ENCODE results near the gene IL17RD. TPM values are rescaled to one million over a fixed set of nuclear protein-coding genes. Genes with fewer than 3 reads are reported as not detected.
A peak's percentile ranks its signal among the peaks of the same experiment; 100 is the strongest.

IL17RD gene
- total and polyA plus RNA-seq, 2 experiments from 2014 or later: 10.7 to 104 TPM

- TF ChIP-seq JUNB (IDR thresholded peaks at IDR 0.05; ENCODE audit: unreplicated experiment) (no peak), EZH2 (IDR thresholded peaks at IDR 0.05; ENCODE audit: low read depth, unreplicated experiment) (no peak)
- TF ChIP-seq, protein P1, sequence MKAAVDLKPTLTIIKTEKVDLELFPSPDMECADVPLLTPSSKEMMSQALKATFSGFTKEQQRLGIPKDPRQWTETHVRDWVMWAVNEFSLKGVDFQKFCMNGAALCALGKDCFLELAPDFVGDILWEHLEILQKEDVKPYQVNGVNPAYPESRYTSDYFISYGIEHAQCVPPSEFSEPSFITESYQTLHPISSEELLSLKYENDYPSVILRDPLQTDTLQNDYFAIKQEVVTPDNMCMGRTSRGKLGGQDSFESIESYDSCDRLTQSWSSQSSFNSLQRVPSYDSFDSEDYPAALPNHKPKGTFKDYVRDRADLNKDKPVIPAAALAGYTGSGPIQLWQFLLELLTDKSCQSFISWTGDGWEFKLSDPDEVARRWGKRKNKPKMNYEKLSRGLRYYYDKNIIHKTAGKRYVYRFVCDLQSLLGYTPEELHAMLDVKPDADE (IDR thresholded peaks at IDR 0.05): no peak
- TF ChIP-seq, protein P2, sequence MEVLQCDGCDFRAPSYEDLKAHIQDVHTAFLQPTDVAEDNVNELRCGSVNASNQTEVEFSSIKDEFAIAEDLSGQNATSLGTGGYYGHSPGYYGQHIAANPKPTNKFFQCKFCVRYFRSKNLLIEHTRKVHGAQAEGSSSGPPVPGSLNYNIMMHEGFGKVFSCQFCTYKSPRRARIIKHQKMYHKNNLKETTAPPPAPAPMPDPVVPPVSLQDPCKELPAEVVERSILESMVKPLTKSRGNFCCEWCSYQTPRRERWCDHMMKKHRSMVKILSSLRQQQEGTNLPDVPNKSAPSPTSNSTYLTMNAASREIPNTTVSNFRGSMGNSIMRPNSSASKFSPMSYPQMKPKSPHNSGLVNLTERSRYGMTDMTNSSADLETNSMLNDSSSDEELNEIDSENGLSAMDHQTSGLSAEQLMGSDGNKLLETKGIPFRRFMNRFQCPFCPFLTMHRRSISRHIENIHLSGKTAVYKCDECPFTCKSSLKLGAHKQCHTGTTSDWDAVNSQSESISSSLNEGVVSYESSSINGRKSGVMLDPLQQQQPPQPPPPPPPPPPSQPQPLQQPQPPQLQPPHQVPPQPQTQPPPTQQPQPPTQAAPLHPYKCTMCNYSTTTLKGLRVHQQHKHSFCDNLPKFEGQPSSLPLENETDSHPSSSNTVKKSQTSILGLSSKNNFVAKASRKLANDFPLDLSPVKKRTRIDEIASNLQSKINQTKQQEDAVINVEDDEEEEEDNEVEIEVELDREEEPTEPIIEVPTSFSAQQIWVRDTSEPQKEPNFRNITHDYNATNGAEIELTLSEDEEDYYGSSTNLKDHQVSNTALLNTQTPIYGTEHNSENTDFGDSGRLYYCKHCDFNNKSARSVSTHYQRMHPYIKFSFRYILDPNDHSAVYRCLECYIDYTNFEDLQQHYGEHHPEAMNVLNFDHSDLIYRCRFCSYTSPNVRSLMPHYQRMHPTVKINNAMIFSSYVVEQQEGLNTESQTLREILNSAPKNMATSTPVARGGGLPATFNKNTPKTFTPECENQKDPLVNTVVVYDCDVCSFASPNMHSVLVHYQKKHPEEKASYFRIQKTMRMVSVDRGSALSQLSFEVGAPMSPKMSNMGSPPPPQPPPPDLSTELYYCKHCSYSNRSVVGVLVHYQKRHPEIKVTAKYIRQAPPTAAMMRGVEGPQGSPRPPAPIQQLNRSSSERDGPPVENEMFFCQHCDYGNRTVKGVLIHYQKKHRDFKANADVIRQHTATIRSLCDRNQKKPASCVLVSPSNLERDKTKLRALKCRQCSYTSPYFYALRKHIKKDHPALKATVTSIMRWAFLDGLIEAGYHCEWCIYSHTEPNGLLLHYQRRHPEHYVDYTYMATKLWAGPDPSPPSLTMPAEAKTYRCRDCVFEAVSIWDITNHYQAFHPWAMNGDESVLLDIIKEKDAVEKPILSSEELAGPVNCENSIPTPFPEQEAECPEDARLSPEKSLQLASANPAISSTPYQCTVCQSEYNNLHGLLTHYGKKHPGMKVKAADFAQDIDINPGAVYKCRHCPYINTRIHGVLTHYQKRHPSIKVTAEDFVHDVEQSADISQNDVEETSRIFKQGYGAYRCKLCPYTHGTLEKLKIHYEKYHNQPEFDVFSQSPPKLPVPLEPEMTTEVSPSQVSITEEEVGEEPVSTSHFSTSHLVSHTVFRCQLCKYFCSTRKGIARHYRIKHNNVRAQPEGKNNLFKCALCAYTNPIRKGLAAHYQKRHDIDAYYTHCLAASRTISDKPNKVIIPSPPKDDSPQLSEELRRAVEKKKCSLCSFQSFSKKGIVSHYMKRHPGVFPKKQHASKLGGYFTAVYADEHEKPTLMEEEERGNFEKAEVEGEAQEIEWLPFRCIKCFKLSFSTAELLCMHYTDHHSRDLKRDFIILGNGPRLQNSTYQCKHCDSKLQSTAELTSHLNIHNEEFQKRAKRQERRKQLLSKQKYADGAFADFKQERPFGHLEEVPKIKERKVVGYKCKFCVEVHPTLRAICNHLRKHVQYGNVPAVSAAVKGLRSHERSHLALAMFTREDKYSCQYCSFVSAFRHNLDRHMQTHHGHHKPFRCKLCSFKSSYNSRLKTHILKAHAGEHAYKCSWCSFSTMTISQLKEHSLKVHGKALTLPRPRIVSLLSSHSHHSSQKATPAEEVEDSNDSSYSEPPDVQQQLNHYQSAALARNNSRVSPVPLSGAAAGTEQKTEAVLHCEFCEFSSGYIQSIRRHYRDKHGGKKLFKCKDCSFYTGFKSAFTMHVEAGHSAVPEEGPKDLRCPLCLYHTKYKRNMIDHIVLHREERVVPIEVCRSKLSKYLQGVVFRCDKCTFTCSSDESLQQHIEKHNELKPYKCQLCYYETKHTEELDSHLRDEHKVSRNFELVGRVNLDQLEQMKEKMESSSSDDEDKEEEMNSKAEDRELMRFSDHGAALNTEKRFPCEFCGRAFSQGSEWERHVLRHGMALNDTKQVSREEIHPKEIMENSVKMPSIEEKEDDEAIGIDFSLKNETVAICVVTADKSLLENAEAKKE (CRISPR knock-in tag; IDR thresholded peaks at IDR 0.05): no peak
These were observed 9.9 kb downstream of the IL17RD start (continued) for GRCh38 chr3:57155310-57155643.

- ATAC-seq (no peak), DNase-seq (ENCODE audit: low spot score) (no peak)
- Mint-ChIP-seq H3K4me3 (peak overlapping the region; percentile 10; the same call in 1 of the 3 replicates), H3K4me1 (peaks cover 91% of the 10 kb centered on the region), H3K9me3 (peaks cover 4% of the 10 kb centered on the region; the same call in 2 of the 3 replicates), H3K27me3 (ENCODE audit: insufficient read depth, low read depth, poor library complexity) (peaks cover 13% of the 10 kb centered on the region), H3K36me3 (ENCODE audit: low read depth) (peaks cover 12% of the 10 kb centered on the region), H3K27ac (no peak overlapping the region)
- Histone ChIP-seq H2AFZ (no peak overlapping the region), H3K36me3 (ENCODE audit: insufficient read depth) (no peaks in the 10 kb centered on the region), H3F3A (replicated peaks; ENCODE audit: low read depth) (peaks cover 8% of the 10 kb centered on the region; the same call in 1 of the 2 replicates), H3K4me3 (no peak overlapping the region; the same call in 1 of the 2 replicates), H3K79me2 (replicated peaks; ENCODE audit: insufficient read depth) (peaks cover 91% of the 10 kb centered on the region), H3K4me1 (ENCODE audit: insufficient read depth) (peaks cover 92% of the 10 kb centered on the region), H3K9me2 (ENCODE audit: insufficient read depth) (no peaks in the 10 kb centered on the region), H4K20me1 (replicated peaks; ENCODE audit: insufficient read depth) (peaks cover 36% of the 10 kb centered on the region), H3K27me3 (ENCODE audit: insufficient read depth) (no peaks in the 10 kb centered on the region), H3K27ac (ENCODE audit: low read depth) (no peak overlapping the region), H3K4me2 (peak overlapping the region; percentile 36)
- TF ChIP-seq STAT1 (IDR thresholded peaks at IDR 0.05; ENCODE audit: unreplicated experiment) (no peak), EZH2 (IDR thresholded peaks at IDR 0.05; ENCODE audit: low read depth, unreplicated experiment) (no peak), EZH2phosphoT487 (IDR thresholded peaks at IDR 0.05; ENCODE audit: unreplicated experiment) (no peak), NANOG (IDR thresholded peaks at IDR 0.05; ENCODE audit: borderline replicate concordance) (no peak)
- TF ChIP-seq, protein P2 (CRISPR knock-in tag; IDR thresholded peaks at IDR 0.05): no peak
These were observed 10.5 kb downstream of the IL17RD start for GRCh38 chr3:57154470-57155309.
